Left ventricle myocardium inferior (tissue), 1 donor: ENCODE measurements around the gene HOXA6. TPM values are rescaled to one million over a fixed set of nuclear protein-coding genes. Genes with fewer than 3 reads are reported as not detected.

Experiments
- DNase-seq: peaks from one replicate; pipeline ENCODE4 v3.0.0-alpha.2; 2020
- H3K27ac ChIP-seq: fragments of 200-600 bp; replicated peaks from 2 replicates; pipeline ENCODE4 v1.8.0; 2021
- H3K27me3 ChIP-seq: fragments of 200-600 bp; 2 replicates; pipeline ENCODE4 v1.8.0; 2021; ENCODE audit warnings: low read depth
- H3K36me3 ChIP-seq: fragments of 200-600 bp; 2 replicates; pipeline ENCODE4 v1.8.0; 2021
- H3K4me1 ChIP-seq: fragments of 200-600 bp; 2 replicates; pipeline ENCODE4 v1.8.0; 2021
- H3K4me3 ChIP-seq: fragments of 200-600 bp; 2 replicates; pipeline ENCODE4 v1.8.0; 2021; ENCODE audit warnings: mild to moderate bottlenecking, moderate library complexity
- H3K9me3 ChIP-seq: fragments of 200-600 bp; replicated peaks from 2 replicates; pipeline ENCODE4 v1.8.0; 2021
- intact Hi-C: fragments of 100-400 bp; cut with micrococcal nuclease; formaldehyde crosslinking; loops from one replicate; pipeline ENCODE4 v1.11.0; 2022
- total RNA-seq: library from RNA; stranded (reverse); fragmentation: NEBNext Ultra II Directional; extraction: Animal tissue kit (Norgen Biotek cat#: 25700); gene quantifications from one replicate; pipeline ENCODE4 v1.2.1, GENCODE V29; 2021
- TF ChIP-seq, protein P1 (sequence below): fragments of 200-600 bp; IDR thresholded peaks from 2 replicates; pipeline ENCODE4 v1.8.0; 2021; ENCODE audit warnings: antibody characterized with exemption, mild to moderate bottlenecking, borderline replicate concordance
- donor health status: DM: no; HTN: yes; CAD: no; lungs with severe emphysema.

HOXA6 gene
- total RNA-seq, 1 donor from 2014 or later = not detected

- Histone ChIP-seq H3K27me3 (peaks cover 100% of the 10 kb centered on the region), H3K4me1 (peaks cover 45% of the 10 kb centered on the region), H3K36me3 (no peaks in the 10 kb centered on the region), H3K27ac (no peak overlapping the region), H3K9me3 (no peaks in the 10 kb centered on the region), H3K4me3 (peak overlapping the region; percentile 72)
- TF ChIP-seq, protein P1, sequence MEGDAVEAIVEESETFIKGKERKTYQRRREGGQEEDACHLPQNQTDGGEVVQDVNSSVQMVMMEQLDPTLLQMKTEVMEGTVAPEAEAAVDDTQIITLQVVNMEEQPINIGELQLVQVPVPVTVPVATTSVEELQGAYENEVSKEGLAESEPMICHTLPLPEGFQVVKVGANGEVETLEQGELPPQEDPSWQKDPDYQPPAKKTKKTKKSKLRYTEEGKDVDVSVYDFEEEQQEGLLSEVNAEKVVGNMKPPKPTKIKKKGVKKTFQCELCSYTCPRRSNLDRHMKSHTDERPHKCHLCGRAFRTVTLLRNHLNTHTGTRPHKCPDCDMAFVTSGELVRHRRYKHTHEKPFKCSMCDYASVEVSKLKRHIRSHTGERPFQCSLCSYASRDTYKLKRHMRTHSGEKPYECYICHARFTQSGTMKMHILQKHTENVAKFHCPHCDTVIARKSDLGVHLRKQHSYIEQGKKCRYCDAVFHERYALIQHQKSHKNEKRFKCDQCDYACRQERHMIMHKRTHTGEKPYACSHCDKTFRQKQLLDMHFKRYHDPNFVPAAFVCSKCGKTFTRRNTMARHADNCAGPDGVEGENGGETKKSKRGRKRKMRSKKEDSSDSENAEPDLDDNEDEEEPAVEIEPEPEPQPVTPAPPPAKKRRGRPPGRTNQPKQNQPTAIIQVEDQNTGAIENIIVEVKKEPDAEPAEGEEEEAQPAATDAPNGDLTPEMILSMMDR = no peak
- DNase-seq = peak; percentile 7
- intact Hi-C loops = loop anchor here (5.0 kb wide), 1 partner anchor 790 kb away; no protein-coding TSS in a partner anchor
These were observed 14.4 kb upstream of the HOXA6 start for GRCh38 chr7:27161721-27162560.

- H3K4me1 ChIP-seq = peaks cover 41% of the 10 kb centered on the region
- no peak overlapping the region for H3K27ac ChIP-seq
- peak; percentile 48 for DNase-seq
- peak overlapping the region; percentile 72 for H3K4me3 ChIP-seq
- H3K27me3 ChIP-seq = peaks cover 100% of the 10 kb centered on the region
- intact Hi-C loops = loop anchor here (5.0 kb wide), 1 partner anchor 789 kb away; no protein-coding TSS in a partner anchor
- no peaks in the 10 kb centered on the region for H3K9me3 ChIP-seq
- TF ChIP-seq, protein P1 = no peak
- no peaks in the 10 kb centered on the region for H3K36me3 ChIP-seq
These were observed 13.7 kb upstream of the HOXA6 start for GRCh38 chr7:27161214-27161720.

DNA sequence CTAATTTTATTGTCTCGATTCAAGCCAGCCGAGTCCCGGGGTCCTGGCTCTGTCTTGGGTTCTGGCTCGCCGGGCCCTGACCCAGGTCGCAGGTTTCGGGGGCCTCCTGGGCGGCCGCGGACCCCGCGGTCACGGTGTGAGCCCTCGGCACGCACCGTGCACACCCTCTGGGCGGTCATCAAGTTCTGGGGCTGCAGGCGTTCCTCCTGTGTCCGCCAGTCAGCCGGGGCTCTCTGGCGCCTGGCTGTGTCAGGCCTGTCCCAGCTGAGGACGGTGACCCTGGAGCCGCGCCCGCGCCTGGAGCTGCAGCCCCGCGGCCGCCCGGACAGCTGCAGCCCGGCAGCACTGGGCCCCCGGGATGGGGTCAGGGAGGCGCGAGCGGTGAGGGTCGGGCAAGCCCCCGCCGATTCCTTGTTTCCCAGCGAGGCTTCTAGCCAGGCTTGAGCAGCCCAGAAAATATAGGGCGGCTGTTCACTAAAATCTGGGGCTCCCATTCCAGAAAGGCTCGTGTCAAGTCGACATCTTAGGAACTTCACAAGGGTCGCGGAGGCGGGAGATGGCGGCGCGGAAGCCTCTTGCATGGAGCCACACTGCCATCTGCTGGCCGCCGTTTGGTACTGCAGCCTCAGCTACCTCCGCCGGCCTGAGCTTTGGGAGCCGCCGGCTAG, 13.1 kb upstream of the HOXA6 start:
- peak; percentile 81 for DNase-seq
- Histone ChIP-seq H3K36me3 (no peaks in the 10 kb centered on the region), H3K4me3 (peak overlapping the region; percentile 72), H3K4me1 (peaks cover 42% of the 10 kb centered on the region), H3K27ac (no peak overlapping the region), H3K27me3 (peaks cover 100% of the 10 kb centered on the region), H3K9me3 (no peaks in the 10 kb centered on the region)
- intact Hi-C loops = loop anchor here (5.0 kb wide), 1 partner anchor 788 kb away; no protein-coding TSS in a partner anchor
- TF ChIP-seq, protein P1 = peak; percentile 100

DNA sequence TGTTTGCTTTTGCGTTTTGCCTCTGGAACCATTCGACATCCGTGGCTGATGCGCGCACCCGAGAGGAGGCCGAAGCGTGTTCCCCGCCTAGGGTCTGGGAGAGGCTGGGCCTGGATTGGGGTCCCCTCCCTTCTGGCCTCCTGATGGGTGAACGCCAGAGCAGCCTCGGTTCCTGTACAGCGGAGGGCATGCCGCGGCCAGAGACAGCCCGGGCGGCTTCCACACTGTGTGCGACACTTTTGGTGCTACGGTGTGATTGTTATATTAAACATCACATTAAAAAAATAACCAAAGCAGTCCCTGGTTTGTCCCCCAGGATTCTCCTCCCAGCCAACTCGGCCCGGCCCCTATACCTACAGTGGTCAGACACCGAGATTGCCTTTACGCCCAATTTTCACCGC, 12.6 kb upstream of the HOXA6 start:
- no peak overlapping the region for H3K27ac ChIP-seq
- DNase-seq = peak; percentile 14
- intact Hi-C loops = loop anchor here (5.0 kb wide), 1 partner anchor 788 kb away; no protein-coding TSS in a partner anchor
- H3K27me3 ChIP-seq = peaks cover 100% of the 10 kb centered on the region
- peak overlapping the region; percentile 72 for H3K4me3 ChIP-seq
- TF ChIP-seq, protein P1 = no peak
- no peaks in the 10 kb centered on the region for H3K9me3 ChIP-seq
- no peaks in the 10 kb centered on the region for H3K36me3 ChIP-seq
- H3K4me1 ChIP-seq = peaks cover 41% of the 10 kb centered on the region
